Activated CD4-positive, alpha-beta T cell treated with anti-CD3 and anti-CD28 coated beads, Interleukin-2, amount 50 U/mL, for 4 hours (primary cell): Measurements from ENCODE around the gene MORC1.

Experiments
- DNase-seq, 2 experiments: peaks; one replicate each; pipeline ENCODE4 v3.0.0-alpha.2; 2020

MORC1 gene

GRCh38 chr3:108936924-108937689, 180.8 kb downstream of the MORC1 start:
- no peak for DNase-seq

DNA sequence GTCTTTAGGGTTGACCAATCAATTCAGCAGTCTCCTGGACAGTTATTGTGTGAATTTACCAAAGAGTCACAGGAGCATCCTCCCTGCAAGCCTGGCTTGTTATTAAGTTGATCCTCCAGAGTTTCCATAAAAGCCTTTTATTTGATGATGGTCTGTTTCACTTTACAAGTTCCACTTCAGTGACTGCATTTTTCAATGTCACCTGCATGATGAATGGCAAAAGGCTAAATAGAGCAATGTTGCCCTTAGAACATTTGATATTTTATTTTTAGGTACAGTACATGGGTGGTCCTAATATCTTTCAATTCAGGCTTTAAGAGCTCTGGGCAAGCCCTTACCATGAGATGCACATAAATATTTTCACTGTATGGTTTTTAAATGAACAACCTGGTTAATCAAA, 186.9 kb downstream of the MORC1 start:
- DNase-seq, result no peak

- DNase-seq, result no peak
Measured at GRCh38 chr3:108918866-108919265, 199.1 kb downstream of the MORC1 start.

DNA sequence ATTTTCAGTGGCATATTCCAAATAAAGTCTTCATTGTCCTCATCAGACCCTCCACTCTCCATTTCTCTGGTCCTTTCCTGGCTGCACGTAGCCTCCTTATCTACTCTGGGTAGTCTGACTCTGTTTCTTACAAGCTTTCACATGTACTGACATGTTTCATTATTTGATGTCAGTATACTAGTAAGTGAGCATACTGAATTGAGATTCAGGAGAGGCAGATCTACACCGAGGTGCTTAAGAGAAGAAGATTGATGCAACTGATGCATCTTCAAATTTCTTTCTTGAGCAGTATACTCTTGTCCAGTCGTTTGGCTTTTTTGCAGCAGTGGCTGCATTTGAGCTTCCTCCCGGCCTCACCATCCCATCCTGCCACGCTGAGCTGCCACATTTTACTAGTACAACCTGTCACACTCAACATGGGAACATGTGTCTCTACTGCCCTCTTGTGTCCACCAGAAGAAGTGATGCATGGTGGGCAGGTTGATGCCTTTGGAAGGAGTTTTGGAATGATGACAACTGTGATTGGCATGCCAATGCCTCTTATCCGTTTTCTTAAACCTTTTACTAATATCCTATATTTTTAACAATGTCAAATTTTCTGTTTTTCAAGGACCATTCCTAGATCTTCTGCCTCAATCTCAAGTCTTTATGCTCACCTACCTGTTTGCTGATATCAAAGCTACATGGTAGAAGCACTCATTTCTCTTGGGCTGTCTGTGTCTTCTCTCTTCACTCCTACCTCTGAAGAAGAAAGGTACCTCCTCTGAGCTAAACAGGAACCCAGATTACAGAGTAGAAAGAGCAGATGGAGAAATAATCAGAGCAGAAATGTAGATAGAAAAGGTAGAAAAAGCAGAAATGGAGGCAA, 202.9 kb downstream of the MORC1 start:
- DNase-seq, result peak; percentile 55 to 57

- no peak for DNase-seq
Measured at GRCh38 chr3:108909799-108910198, 208.1 kb downstream of the MORC1 start.
